ENCODE results near the gene COL4A2.

DNA sequence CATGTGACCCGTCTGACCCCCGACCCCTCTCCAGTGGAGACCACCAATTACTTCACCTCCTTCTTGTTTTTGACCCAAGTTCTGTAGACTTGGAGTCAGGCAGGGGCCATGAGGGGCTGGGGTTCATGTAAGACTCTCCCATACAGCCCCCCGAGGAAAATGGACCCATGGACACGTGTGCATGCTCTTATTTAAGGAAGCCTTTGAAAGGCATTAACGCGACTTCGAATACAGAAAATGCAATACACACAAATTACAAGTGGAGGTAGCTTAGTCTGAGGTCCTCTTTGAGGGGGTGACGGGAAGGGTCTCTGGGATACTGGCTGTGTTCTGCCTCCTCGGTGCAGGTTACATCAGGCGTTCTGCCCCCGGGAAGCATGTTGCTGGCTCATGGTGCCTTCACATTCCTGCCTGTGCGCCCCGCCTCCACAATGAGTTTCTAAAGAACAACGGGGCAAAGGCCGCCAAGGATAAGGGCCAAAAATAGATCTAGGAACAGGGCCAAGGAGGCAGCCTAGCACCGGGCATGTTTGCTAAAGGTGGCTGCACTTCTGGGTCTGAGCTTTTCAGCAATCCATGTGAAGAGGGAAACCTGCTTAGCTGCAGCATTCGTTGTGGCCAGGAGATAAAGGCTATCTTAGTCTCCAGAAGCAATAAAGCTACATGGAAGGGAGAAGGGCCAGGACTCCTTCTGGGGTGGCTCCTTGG is 199.9 kb downstream of the COL4A2 start:
- TF ChIP-seq, protein P1, sequence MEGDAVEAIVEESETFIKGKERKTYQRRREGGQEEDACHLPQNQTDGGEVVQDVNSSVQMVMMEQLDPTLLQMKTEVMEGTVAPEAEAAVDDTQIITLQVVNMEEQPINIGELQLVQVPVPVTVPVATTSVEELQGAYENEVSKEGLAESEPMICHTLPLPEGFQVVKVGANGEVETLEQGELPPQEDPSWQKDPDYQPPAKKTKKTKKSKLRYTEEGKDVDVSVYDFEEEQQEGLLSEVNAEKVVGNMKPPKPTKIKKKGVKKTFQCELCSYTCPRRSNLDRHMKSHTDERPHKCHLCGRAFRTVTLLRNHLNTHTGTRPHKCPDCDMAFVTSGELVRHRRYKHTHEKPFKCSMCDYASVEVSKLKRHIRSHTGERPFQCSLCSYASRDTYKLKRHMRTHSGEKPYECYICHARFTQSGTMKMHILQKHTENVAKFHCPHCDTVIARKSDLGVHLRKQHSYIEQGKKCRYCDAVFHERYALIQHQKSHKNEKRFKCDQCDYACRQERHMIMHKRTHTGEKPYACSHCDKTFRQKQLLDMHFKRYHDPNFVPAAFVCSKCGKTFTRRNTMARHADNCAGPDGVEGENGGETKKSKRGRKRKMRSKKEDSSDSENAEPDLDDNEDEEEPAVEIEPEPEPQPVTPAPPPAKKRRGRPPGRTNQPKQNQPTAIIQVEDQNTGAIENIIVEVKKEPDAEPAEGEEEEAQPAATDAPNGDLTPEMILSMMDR (IDR thresholded peaks at IDR 0.05): no peak
- TF ChIP-seq POLR2A (IDR thresholded peaks at IDR 0.05): no peak
